OCI-LY7 (cell line): ENCODE data around the gene LY6G6F. TPM values are rescaled to one million over a fixed set of nuclear protein-coding genes. Genes with fewer than 3 reads are reported as not detected.

Source experiments
- BruUV-seq: library from RNA; stranded (reverse); fragments of 400-500 nt; replicated peaks from 2 replicates; lab custom pipeline; 2021; lab: Mats Ljungman, UMichigan
- CTCF ChIA-PET: fragments of 300-600 bp; sonication (Branson Sonifier 250); formaldehyde crosslinking; loops from one replicate; lab custom pipeline; 2022; ENCODE audit warnings: antibody characterized with exemption; ENCODE audit not compliant: unreplicated experiment; lab: Charles Lee
- POLR2A ChIA-PET: fragments of 300-600 bp; sonication (Branson Sonifier 250); formaldehyde crosslinking; loops from one replicate; lab custom pipeline; 2022; ENCODE audit warnings: antibody characterized with exemption; lab: Charles Lee
- DNase-seq: peaks from one replicate; pipeline ENCODE4 v3.0.0-alpha.2; 2015; ENCODE audit warnings: low spot score
- H2AFZ ChIP-seq: fragments of 200-600 bp; sonication (generic), shearing (Covaris generic); 2 replicates; pipeline ENCODE4 v1.6.1; 2014; ENCODE audit warnings: mild to moderate bottlenecking, antibody characterized with exemption, low read length, moderate library complexity
- H3K27ac ChIP-seq: fragments of 200-600 bp; sonication (generic); 2 replicates; pipeline ENCODE4 v1.5.1; 2014; ENCODE audit warnings: mixed run types, low read depth, mild to moderate bottlenecking, moderate library complexity, low read length, inconsistent platforms; ENCODE audit not compliant: poor library complexity, severe bottlenecking
- H3K36me3 ChIP-seq: fragments of 200-600 bp; sonication (generic); 2 replicates; pipeline ENCODE4 v1.6.1; 2014; ENCODE audit warnings: mild to moderate bottlenecking, antibody characterized with exemption, low read length, moderate library complexity, mixed read lengths; ENCODE audit not compliant: insufficient read depth
- H3K4me1 ChIP-seq: fragments of 200-600 bp; sonication (generic); 2 replicates; pipeline ENCODE4 v1.5.1; 2014; ENCODE audit warnings: mild to moderate bottlenecking, low read length; ENCODE audit not compliant: insufficient read depth, poor library complexity, severe bottlenecking
- H3K4me2 ChIP-seq: fragments of 200-600 bp; sonication (generic); 2 replicates; pipeline ENCODE4 v1.6.1; 2014; ENCODE audit warnings: mild to moderate bottlenecking, low read length
- H3K4me3 ChIP-seq: fragments of 200-600 bp; sonication (generic); 2 replicates; pipeline ENCODE4 v1.5.1; 2014; ENCODE audit warnings: mild to moderate bottlenecking, low read depth, low read length; ENCODE audit not compliant: poor library complexity, severe bottlenecking
- H3K79me2 ChIP-seq: fragments of 200-600 bp; sonication (generic); 2 replicates; pipeline ENCODE4 v1.6.1; 2016; ENCODE audit warnings: low read depth, mild to moderate bottlenecking, low read length, moderate library complexity, mixed read lengths; ENCODE audit not compliant: insufficient read depth
- H3K9me2 ChIP-seq: fragments of 200-600 bp; sonication (generic); 2 replicates; pipeline ENCODE4 v1.6.1; 2016; ENCODE audit warnings: mild to moderate bottlenecking, low read length, mixed read lengths; ENCODE audit not compliant: insufficient read depth
- H3K9me3 ChIP-seq: fragments of 200-600 bp; sonication (generic); 2 replicates; pipeline ENCODE4 v1.6.1; 2014; ENCODE audit warnings: mild to moderate bottlenecking, mixed run types, low read length, mixed read lengths
- H4K20me1 ChIP-seq: fragments of 200-600 bp; sonication (generic); 2 replicates; pipeline ENCODE4 v1.6.1; 2014; ENCODE audit warnings: mild to moderate bottlenecking, antibody characterized with exemption, low read length, moderate library complexity, mixed read lengths; ENCODE audit not compliant: insufficient read depth
- EZH2phosphoT487 ChIP-seq: fragments of 200-600 bp; sonication (generic); IDR thresholded peaks from 2 replicates; pipeline ENCODE4 v1.6.1; 2018; ENCODE audit warnings: low read depth, borderline replicate concordance, mild to moderate bottlenecking, mixed run types, antibody characterized with exemption, low read length, moderate library complexity, mixed read lengths
- intact Hi-C: fragments of 100-400 bp; cut with micrococcal nuclease; formaldehyde crosslinking; loops from one replicate; pipeline ENCODE4 v1.10.0; 2022; ENCODE audit not compliant: unreplicated experiment
- total RNA-seq, 2 experiments: library from RNA; depleted of rRNA in 1 of 2; stranded (reverse); fragments of >200 nt in 1 of 2; shearing (Covaris generic) in 1 of 2; gene quantifications; 2 replicates each; pipeline ENCODE4 v1.2.3, GENCODE V29; 2014 to 2022
- TF ChIP-seq, protein P1 (sequence below): fragments of 200-600 bp; sonication (generic); conservative IDR thresholded peaks from 2 replicates; pipeline ENCODE4 v1.5.1; 2014; ENCODE audit warnings: mild to moderate bottlenecking, antibody characterized with exemption, low read length, moderate library complexity, mixed read lengths

The LY6G6F gene
- total RNA-seq, 2 experiments from 2014 or later = not detected

DNA sequence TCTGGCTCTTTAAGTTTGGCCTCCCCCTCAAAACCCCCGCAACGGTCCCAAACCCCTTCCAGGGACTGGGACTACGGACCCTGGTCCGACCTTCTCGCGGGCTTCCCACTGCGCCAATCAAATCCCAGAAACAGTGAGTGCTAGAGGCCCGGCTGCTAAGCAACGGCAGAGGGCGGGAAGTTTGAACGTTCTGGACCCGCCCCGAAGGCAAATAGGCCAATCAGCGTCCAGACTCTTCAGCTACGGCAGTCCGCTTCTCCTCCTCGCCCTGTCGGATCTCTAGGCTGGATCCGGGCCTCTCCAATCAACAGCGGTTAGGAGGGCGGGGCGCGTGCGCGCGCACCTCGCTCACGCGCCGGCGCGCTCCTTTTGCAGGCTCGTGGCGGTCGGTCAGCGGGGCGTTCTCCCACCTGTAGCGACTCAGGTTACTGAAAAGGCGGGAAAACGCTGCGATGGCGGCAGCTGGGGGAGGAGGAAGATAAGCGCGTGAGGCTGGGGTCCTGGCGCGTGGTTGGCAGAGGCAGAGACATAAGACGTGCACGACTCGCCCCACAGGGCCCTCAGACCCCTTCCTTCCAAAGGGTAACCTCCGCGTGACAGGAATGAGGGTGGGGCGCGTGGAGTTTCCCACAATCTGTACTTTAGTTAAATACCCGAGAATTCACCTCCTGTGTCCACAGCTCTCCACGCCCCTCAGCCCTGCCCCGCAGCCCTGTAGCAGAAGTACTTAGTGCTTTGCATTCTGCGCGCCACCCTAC is 33.2 kb downstream of the LY6G6F start, which contains the start of gene MSH5:
Gene MSH5, plus strand, starts transcription at position 367 of the 758 bp plus-strand sequence. CDS start 462 bp downstream, outside the sequence.
- peaks cover 38% of the 10 kb centered on the region for H3K36me3 ChIP-seq
- peak; percentile 100 for DNase-seq
- H3K27ac ChIP-seq = peak within 1 kb of the TSS; percentile 93
- TF ChIP-seq, protein P1, sequence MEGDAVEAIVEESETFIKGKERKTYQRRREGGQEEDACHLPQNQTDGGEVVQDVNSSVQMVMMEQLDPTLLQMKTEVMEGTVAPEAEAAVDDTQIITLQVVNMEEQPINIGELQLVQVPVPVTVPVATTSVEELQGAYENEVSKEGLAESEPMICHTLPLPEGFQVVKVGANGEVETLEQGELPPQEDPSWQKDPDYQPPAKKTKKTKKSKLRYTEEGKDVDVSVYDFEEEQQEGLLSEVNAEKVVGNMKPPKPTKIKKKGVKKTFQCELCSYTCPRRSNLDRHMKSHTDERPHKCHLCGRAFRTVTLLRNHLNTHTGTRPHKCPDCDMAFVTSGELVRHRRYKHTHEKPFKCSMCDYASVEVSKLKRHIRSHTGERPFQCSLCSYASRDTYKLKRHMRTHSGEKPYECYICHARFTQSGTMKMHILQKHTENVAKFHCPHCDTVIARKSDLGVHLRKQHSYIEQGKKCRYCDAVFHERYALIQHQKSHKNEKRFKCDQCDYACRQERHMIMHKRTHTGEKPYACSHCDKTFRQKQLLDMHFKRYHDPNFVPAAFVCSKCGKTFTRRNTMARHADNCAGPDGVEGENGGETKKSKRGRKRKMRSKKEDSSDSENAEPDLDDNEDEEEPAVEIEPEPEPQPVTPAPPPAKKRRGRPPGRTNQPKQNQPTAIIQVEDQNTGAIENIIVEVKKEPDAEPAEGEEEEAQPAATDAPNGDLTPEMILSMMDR = no peak
- TF ChIP-seq EZH2phosphoT487 = no peak
- intact Hi-C loops = loop anchor here (1.0 to 5.0 kb wide), 9 partner anchors 37 to 247 kb away; partner anchors contain the start of genes ABHD16A, ATP6V1G2, HSPA1B and NFKBIL1
- H3K4me1 ChIP-seq = peaks cover 50% of the 10 kb centered on the region
- peak within 1 kb of the TSS; percentile 76 for H3K4me2 ChIP-seq
- H3K4me3 ChIP-seq = peak within 1 kb of the TSS; percentile 79
- no peaks in the 10 kb centered on the region for H3K9me2 ChIP-seq
- no peaks in the 10 kb centered on the region for H4K20me1 ChIP-seq
- ChIA-PET CTCF (interaction anchor here (0.5 to 1.7 kb wide), 5 partner anchors 12 to 61 kb away, joined by 3 to 6 read pairs (median 3); partner anchors contain the start of genes ABHD16A and VARS1), POLR2A (interaction anchor here (0.6 to 7.1 kb wide), 15 partner anchors 10 to 123 kb away, joined by 3 to 43 read pairs (median 4); partner anchors contain the start of genes ABHD16A, HSPA1B, LSM2 and NEU1)
- BruUV-seq = TSS peak; percentile 61
- H2AFZ ChIP-seq = no peak within 1 kb of the TSS; the same call in 1 of the 2 replicates
- H3K79me2 ChIP-seq = peaks cover 34% of the 10 kb centered on the region
- H3K9me3 ChIP-seq = no peaks in the 10 kb centered on the region

DNA sequence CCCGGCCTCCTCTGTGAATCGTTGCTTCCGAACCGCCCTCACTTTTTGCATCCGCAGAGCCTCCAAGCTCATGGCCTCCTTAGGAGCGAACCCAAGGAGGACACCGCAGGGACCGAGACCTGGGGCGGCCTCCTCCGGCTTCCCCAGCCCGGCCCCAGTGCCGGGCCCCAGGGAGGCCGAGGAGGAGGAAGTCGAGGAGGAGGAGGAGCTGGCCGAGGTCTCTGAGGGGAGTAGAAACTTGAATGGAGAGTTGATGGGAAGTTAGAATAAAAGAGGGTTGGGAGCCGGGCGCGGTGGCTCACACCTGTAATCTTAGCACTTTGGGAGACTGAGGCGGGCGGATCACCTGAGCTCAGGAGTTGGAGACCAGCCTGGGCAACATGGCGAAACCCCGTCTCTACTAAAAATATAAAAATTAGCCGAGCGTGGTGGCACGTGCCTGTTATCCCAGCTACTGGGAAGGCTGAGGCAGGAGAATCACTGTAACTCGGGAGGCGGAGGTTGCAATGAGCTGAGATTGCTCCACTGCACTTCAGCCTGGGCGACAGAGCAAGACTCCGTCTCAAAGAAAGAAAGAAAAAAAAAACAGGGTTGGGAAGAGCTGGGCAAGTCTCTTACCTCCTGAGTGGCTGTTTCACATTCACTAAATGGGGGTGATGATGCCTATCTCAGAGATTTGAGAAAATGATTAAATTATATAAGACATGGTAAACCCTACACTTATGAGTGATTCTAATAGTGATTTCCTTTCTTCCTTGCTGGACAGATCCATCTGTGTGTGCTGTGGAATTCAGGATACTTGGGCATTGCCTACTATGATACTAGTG is 33.9 kb downstream of the LY6G6F start:
- peak overlapping the region; percentile 93 for H3K27ac ChIP-seq
- no peak overlapping the region; the same call in 1 of the 2 replicates for H2AFZ ChIP-seq
- intact Hi-C loops = loop anchor here (5.0 kb wide), 1 partner anchor 47 kb away; no protein-coding TSS in a partner anchor
- peaks cover 27% of the 10 kb centered on the region for H3K79me2 ChIP-seq
- H3K4me2 ChIP-seq = peak overlapping the region; percentile 75
- POLR2A ChIA-PET = interaction anchor here (0.6 to 7.1 kb wide), 13 partner anchors 9 to 227 kb away, joined by 3 to 43 read pairs (median 4); partner anchors contain the start of genes ABHD16A, HSPA1B and LSM2
- H3K4me1 ChIP-seq = peaks cover 50% of the 10 kb centered on the region
- peak overlapping the region; percentile 79 for H3K4me3 ChIP-seq
- H3K9me3 ChIP-seq = no peaks in the 10 kb centered on the region
- TF ChIP-seq, protein P1 = no peak
- no peak for TF ChIP-seq EZH2phosphoT487
- H3K9me2 ChIP-seq = no peaks in the 10 kb centered on the region
- H4K20me1 ChIP-seq = no peaks in the 10 kb centered on the region
- peaks cover 45% of the 10 kb centered on the region for H3K36me3 ChIP-seq
- DNase-seq = peak; percentile 69
- BruUV-seq = no TSS peak
- CTCF ChIA-PET = interaction anchor here (0.7 to 1.7 kb wide), 5 partner anchors 11 to 55 kb away, joined by 3 to 6 read pairs (median 3); partner anchors contain the start of genes ABHD16A and VARS1
